ENCODE measurements around the gene PRELID3B.

The PRELID3B gene

GRCh38 chr20:59002874-59003399 lies 39.6 kb downstream of the PRELID3B start:
- no peak overlapping the region for H3K4me3 ChIP-seq (ENCODE audit: low read depth, low read length)
- no peak for TF ChIP-seq CTCF (IDR thresholded peaks at IDR 0.05; ENCODE audit: low read depth, low read length, missing control alignments)

GRCh38 chr20:59002388-59002787 lies 40.2 kb downstream of the PRELID3B start:
- H3K4me3 ChIP-seq (ENCODE audit: low read depth, low read length): no peak overlapping the region
- TF ChIP-seq CTCF (IDR thresholded peaks at IDR 0.05; ENCODE audit: low read depth, low read length, missing control alignments): no peak
- no peak for DNase-seq (ENCODE audit: low read depth)

More at GRCh38 chr20:59002874-59003399, 39.6 kb downstream of the PRELID3B start:
- DNase-seq (ENCODE audit: low read depth): no peak

GRCh38 chr20:59001449-59002171 lies 41.0 kb downstream of the PRELID3B start:
- no peak for DNase-seq (ENCODE audit: low read depth)
- no peak overlapping the region for H3K4me3 ChIP-seq (ENCODE audit: low read depth, low read length)
- TF ChIP-seq CTCF (IDR thresholded peaks at IDR 0.05; ENCODE audit: low read depth, low read length, missing control alignments): no peak

- DNase-seq (ENCODE audit: low read depth): no peak
These were observed 41.5 kb downstream of the PRELID3B start for GRCh38 chr20:59001068-59001448.

GRCh38 chr20:59000326-59000725 lies 42.3 kb downstream of the PRELID3B start:
- no peak for TF ChIP-seq CTCF (IDR thresholded peaks at IDR 0.05; ENCODE audit: low read depth, low read length, missing control alignments)
- no peak for DNase-seq (ENCODE audit: low read depth)
- no peak overlapping the region for H3K4me3 ChIP-seq (ENCODE audit: low read depth, low read length)

More at GRCh38 chr20:59001068-59001448, 41.5 kb downstream of the PRELID3B start:
- no peak overlapping the region for H3K4me3 ChIP-seq (ENCODE audit: low read depth, low read length)
- no peak for TF ChIP-seq CTCF (IDR thresholded peaks at IDR 0.05; ENCODE audit: low read depth, low read length, missing control alignments)

- DNase-seq (ENCODE audit: low read depth): no peak
- TF ChIP-seq CTCF (IDR thresholded peaks at IDR 0.05; ENCODE audit: low read depth, low read length, missing control alignments): no peak
- no peak overlapping the region for H3K4me3 ChIP-seq (ENCODE audit: low read depth, low read length)
These were observed 43.9 kb downstream of the PRELID3B start for GRCh38 chr20:58998656-58999055.

Measured in GM12864 (cell line).